GM23338 (cell line): ENCODE results near the gene PIF1. TPM values are rescaled to one million over a fixed set of nuclear protein-coding genes. Genes with fewer than 3 reads are reported as not detected.

Source experiments
- ATAC-seq: fragments of 200-7000 bp; cut with Tn5 transposase; 3 replicates; pipeline ENCODE4 v1.9.1; 2020
- DNase-seq: peaks from one replicate; pipeline ENCODE4 v3.0.0-alpha.2; 2015; ENCODE audit warnings: low spot score
- H2AFZ ChIP-seq: fragments of 200-600 bp; sonication (generic); 2 replicates; pipeline ENCODE4 v1.8.0; 2016; ENCODE audit warnings: antibody characterized with exemption, mild to moderate bottlenecking, moderate library complexity
- H3F3A ChIP-seq: fragments of 200-600 bp; sonication (generic); replicated peaks from 2 replicates; pipeline ENCODE4 v1.8.0; 2017; ENCODE audit warnings: antibody characterized with exemption, mixed run types, low read depth
- H3K27ac ChIP-seq: fragments of 200-600 bp; sonication (generic); 2 replicates; pipeline ENCODE4 v1.6.1; 2016; ENCODE audit warnings: low read depth
- H3K27me3 ChIP-seq: fragments of 200-600 bp; sonication (generic); 2 replicates; pipeline ENCODE4 v1.8.0; 2016; ENCODE audit warnings: mild to moderate bottlenecking, mixed run types, moderate library complexity; ENCODE audit not compliant: insufficient read depth
- H3K36me3 ChIP-seq: fragments of 200-600 bp; sonication (generic); 2 replicates; pipeline ENCODE4 v1.8.0; 2016; ENCODE audit warnings: mild to moderate bottlenecking; ENCODE audit not compliant: insufficient read depth
- H3K4me1 ChIP-seq: fragments of 200-600 bp; sonication (generic); 2 replicates; pipeline ENCODE4 v1.8.0; 2016; ENCODE audit warnings: mild to moderate bottlenecking, moderate library complexity; ENCODE audit not compliant: insufficient read depth
- H3K4me2 ChIP-seq: fragments of 200-600 bp; sonication (generic); 2 replicates; pipeline ENCODE4 v1.7.1; 2017; ENCODE audit warnings: mixed run types
- H3K4me3 ChIP-seq: fragments of 200-600 bp; sonication (generic); 2 replicates; pipeline ENCODE4 v1.6.1; 2016; ENCODE audit warnings: mixed run types
- H3K79me2 ChIP-seq: fragments of 200-600 bp; sonication (generic); replicated peaks from 2 replicates; pipeline ENCODE4 v1.8.0; 2017; ENCODE audit warnings: mild to moderate bottlenecking; ENCODE audit not compliant: insufficient read depth
- H3K9me2 ChIP-seq: fragments of 200-600 bp; sonication (generic); 2 replicates; pipeline ENCODE4 v1.8.0; 2017; ENCODE audit not compliant: insufficient read depth
- H4K20me1 ChIP-seq: fragments of 200-600 bp; sonication (generic); replicated peaks from 2 replicates; pipeline ENCODE4 v1.8.0; 2017; ENCODE audit warnings: mild to moderate bottlenecking; ENCODE audit not compliant: insufficient read depth
- H3K27ac Mint-ChIP-seq: 2 replicates; pipeline ENCODE4 v1.8.0; 2020; ENCODE audit warnings: inconsistent platforms, mild to moderate bottlenecking, moderate library complexity, mixed read lengths
- H3K27me3 Mint-ChIP-seq: 3 replicates; pipeline ENCODE4 v1.8.0; 2022; ENCODE audit warnings: low read depth, mild to moderate bottlenecking, moderate library complexity, mixed read lengths, inconsistent platforms; ENCODE audit not compliant: insufficient read depth, poor library complexity
- H3K36me3 Mint-ChIP-seq: 3 replicates; pipeline ENCODE4 v1.8.0; 2021; ENCODE audit warnings: low read depth, mild to moderate bottlenecking, inconsistent platforms, moderate library complexity, mixed read lengths
- H3K4me1 Mint-ChIP-seq: 3 replicates; pipeline ENCODE4 v1.8.0; 2020; ENCODE audit warnings: mild to moderate bottlenecking, inconsistent platforms, mixed read lengths
- H3K4me3 Mint-ChIP-seq: 3 replicates; pipeline ENCODE4 v1.8.0; 2021; ENCODE audit warnings: moderate library complexity, mild to moderate bottlenecking, inconsistent platforms, mixed read lengths
- H3K9me3 Mint-ChIP-seq: 3 replicates; pipeline ENCODE4 v1.8.0; 2020; ENCODE audit warnings: moderate library complexity, mild to moderate bottlenecking, inconsistent platforms, mixed read lengths
- CREB1 ChIP-seq: fragments of 250-450 bp; sonication (Bioruptor Pico); IDR thresholded peaks from 2 replicates; pipeline ENCODE4 v1.5.0; 2020; ENCODE audit warnings: low read depth, mild to moderate bottlenecking, moderate library complexity
- CTCF ChIP-seq, 2 experiments: fragments of 200-600 bp in 1 of 2; sonication (generic) in 1 of 2; conservative IDR thresholded peaks; 2 replicates each; pipeline versions ENCODE4 v1.5.1 to v1.6.1; 2016 to 2017; ENCODE audit warnings: antibody characterized with exemption in 2 of 2, low read depth in 2 of 2, mild to moderate bottlenecking in 2 of 2, moderate library complexity in 1 of 2
- ETS1 ChIP-seq: IDR thresholded peaks from 2 replicates; pipeline ENCODE4 v1.6.1; 2016; ENCODE audit warnings: antibody characterized with exemption
- EZH2phosphoT487 ChIP-seq: fragments of 200-600 bp; sonication (generic); IDR thresholded peaks from one replicate; pipeline ENCODE4 v1.8.1; 2018; ENCODE audit warnings: antibody characterized with exemption; ENCODE audit not compliant: unreplicated experiment
- JUNB ChIP-seq: IDR thresholded peaks from one replicate; pipeline ENCODE4 v1.6.1; 2016; ENCODE audit warnings: antibody characterized with exemption; ENCODE audit not compliant: unreplicated experiment
- ZNF114 ChIP-seq: fragments of 250-450 bp; sonication (Bioruptor Pico); IDR thresholded peaks from 2 replicates; pipeline ENCODE4 v1.5.0; 2020; ENCODE audit warnings: mild to moderate bottlenecking, moderate library complexity
- ZNF331 ChIP-seq: fragments of 250-450 bp; sonication (Bioruptor Pico); IDR thresholded peaks from 2 replicates; pipeline ENCODE4 v1.5.0; 2020; ENCODE audit warnings: low read depth, mild to moderate bottlenecking, moderate library complexity
- ZNF462 ChIP-seq: fragments of 250-450 bp; sonication (Bioruptor Pico); IDR thresholded peaks from 2 replicates; pipeline ENCODE4 v1.5.0; 2020; ENCODE audit warnings: mild to moderate bottlenecking, moderate library complexity
- polyA plus RNA-seq: library from polyadenylated mRNA; unstranded; fragments of >200 nt; fragmentation: Nextera tagmentation; extraction: Ambion mirVana; gene quantifications from 2 replicates; pipeline ENCODE4 v1.2.1, GENCODE V29; 2016
- total RNA-seq: library from RNA; depleted of rRNA; stranded (reverse); fragments of >200 nt; shearing (Covaris generic); gene quantifications from 2 replicates; pipeline ENCODE4 v1.2.3, GENCODE V29; 2014

The PIF1 gene
- total and polyA plus RNA-seq, 2 experiments from 2014 or later: 116 to 200 TPM

GRCh38 chr15:64770626-64771025 lies 54.8 kb downstream of the PIF1 start (continued):
- TF ChIP-seq ZNF462 (no peak), EZH2phosphoT487 (no peak), ZNF331 (no peak), ETS1 (no peak)

- no peaks in the 10 kb centered on the region; the same call in 1 of the 2 replicates for H3K36me3 ChIP-seq
- H3K4me3 ChIP-seq: no peak overlapping the region
- peak overlapping the region; percentile 87; the same call in 1 of the 2 replicates for H3K27ac ChIP-seq
- H3K79me2 ChIP-seq: peaks cover 100% of the 10 kb centered on the region
- peaks cover 56% of the 10 kb centered on the region for H3K4me1 Mint-ChIP-seq
- TF ChIP-seq JUNB: no peak
- TF ChIP-seq CREB1: no peak
- no peak for TF ChIP-seq ZNF114 (CRISPR knock-in tag)
- TF ChIP-seq CTCF (conservative IDR thresholded peaks at IDR 0.05; ENCODE audit: low read depth in 2 of 2): peak in 1 of 2 experiments; percentile 30; a peak in 1 of 4 replicates
- H3K4me3 Mint-ChIP-seq: no peak overlapping the region; the same call in 2 of the 3 replicates
- H3K36me3 Mint-ChIP-seq: peaks cover 29% of the 10 kb centered on the region
- no peak for DNase-seq
- H4K20me1 ChIP-seq: peaks cover 55% of the 10 kb centered on the region
- peaks cover 18% of the 10 kb centered on the region for H3K27me3 Mint-ChIP-seq
- H3F3A ChIP-seq: peaks cover 12% of the 10 kb centered on the region; the same call in 1 of the 2 replicates
- ATAC-seq: no peak
- H3K4me1 ChIP-seq: peaks cover 61% of the 10 kb centered on the region
- H3K27me3 ChIP-seq: no peaks in the 10 kb centered on the region
- H2AFZ ChIP-seq: no peak overlapping the region
- no peak overlapping the region for H3K4me2 ChIP-seq
- peak overlapping the region; percentile 77; the same call in 1 of the 2 replicates for H3K27ac Mint-ChIP-seq
- no peaks in the 10 kb centered on the region; the same call in 2 of the 3 replicates for H3K9me3 Mint-ChIP-seq
- no peaks in the 10 kb centered on the region for H3K9me2 ChIP-seq
These were observed 58.2 kb downstream of the PIF1 start for GRCh38 chr15:64767203-64767602.
